Stimulated activated CD4-positive, alpha-beta T cell treated with anti-CD3 and anti-CD28 coated beads, Interleukin-1b, Interleukin-23, amount 100 ng/mL, for 1 hour (primary cell): ENCODE measurements around the gene AWAT2.

Experiments used
- DNase-seq, 2 donors: peaks; one replicate each; pipeline ENCODE4 v3.0.0-alpha.2; 2020; ENCODE audit warnings: low read depth in 2 of 2

The AWAT2 gene, protein sequence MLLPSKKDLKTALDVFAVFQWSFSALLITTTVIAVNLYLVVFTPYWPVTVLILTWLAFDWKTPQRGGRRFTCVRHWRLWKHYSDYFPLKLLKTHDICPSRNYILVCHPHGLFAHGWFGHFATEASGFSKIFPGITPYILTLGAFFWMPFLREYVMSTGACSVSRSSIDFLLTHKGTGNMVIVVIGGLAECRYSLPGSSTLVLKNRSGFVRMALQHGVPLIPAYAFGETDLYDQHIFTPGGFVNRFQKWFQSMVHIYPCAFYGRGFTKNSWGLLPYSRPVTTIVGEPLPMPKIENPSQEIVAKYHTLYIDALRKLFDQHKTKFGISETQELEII

DNA sequence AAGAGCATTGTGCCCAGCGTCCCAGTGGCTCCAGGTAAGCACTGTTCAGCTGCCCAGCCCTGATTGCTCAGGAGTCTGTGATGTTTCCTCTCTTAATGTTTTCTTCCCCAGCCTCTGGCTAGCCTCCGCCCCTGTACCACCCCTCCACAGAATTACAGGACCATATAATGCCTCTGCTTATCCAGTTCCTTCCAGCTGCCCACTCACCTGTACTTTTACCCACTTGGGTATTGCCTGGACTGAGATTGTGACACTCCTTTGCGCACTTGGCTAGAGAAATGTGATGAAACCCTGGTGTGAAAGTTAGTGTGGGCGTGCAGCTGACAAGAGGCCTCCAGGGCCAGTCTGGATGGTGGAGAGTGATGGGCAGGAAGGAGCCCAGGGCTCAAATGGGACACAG, at the start of gene AWAT2:
Gene AWAT2, minus strand, starts transcription at position 14 of the 400 bp plus-strand sequence. Its CDS starts 6 bp downstream, at position 8.
- DNase-seq, result no peak

DNA sequence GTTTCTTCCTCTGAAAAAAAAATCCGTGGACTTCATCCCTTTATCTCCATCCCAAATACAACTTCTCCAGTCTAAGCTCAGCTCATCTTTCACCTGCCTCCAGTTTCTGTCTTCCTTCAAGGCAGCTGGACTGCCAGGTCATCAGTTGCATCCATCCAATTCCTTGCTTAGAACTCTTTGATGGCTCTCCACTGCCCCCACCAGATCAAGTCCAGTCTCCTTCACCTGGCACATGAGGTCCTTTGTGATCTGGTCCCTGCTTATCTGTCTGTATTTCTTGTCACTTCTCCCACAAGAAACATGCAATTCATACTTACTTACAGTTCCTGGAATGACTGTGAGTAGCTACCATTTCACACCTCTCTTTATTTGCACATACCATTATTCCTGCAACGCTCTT, 46.3 kb upstream of the AWAT2 start:
- DNase-seq, result no peak

DNA sequence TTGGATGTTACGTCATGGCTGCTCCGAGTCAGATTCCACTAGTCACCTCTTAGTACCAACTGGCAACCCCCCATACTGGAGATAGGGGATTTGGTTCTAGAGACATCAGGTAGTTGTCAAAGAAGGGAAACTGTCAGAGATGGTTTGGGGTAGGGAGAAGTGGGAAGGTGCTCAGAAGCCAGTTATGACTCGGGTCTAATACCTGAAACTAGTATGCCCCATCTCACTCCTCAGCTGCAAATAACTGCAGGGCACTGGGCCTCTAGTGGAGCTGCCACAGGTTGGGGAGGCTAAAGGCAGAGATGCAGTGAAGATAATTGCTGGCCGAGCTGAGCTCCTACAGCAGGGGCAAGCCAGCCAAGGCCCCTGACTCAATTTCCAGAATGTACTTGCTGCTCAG, 42.5 kb upstream of the AWAT2 start:
- DNase-seq, result no peak

DNA sequence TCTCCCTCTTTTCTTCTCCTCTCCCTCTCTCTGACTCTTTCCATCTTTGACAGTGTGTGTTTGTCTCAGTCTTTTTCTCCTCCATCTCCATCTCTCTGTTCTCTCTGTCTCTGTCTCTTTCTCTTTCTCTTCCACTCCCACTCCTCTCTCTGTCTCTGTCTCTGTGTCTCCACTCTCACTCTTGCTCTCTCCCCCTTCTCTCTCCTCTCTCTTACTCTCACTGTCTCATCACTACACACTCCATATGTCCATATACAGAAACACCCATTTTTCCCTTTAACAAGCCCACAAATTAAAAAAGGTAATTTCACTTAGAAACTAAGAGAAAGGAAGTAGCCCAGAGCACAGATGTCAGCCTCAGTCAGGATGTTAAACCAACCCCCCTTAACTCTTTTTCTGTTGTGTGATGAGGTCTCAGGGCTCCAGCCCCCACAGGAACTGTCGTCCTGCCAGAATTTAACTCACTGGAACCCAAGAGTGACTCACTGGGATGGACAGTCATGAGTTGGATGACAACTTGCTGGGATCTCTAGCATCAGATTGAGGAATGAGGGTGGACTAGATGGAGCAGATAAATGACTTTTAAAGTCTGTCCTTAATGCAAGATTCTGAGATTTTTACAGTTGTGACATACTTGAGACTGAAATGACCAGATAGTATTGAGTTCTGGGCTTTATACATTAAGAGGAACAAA, 40.0 kb upstream of the AWAT2 start:
- no peak for DNase-seq

DNA sequence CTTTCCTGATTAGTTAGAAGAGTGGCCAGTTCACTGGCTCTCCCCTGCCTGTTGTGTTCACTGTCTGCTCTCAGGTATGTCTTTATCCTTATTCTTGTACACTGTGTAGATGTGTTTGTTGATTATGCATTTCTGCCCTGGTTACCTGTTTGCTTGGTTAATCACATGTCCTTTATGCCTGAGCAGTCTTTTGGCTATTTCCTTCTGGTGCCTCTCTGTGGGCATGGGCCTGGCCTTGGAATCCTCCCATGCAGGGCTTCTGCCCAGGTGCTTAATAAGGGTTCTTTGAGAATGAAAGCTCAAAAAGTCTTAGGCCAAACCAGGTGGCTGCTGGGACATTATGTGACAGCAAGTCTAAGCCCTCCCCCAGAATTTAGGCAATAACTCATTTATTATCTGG, 39.0 kb upstream of the AWAT2 start:
- no peak for DNase-seq

DNA sequence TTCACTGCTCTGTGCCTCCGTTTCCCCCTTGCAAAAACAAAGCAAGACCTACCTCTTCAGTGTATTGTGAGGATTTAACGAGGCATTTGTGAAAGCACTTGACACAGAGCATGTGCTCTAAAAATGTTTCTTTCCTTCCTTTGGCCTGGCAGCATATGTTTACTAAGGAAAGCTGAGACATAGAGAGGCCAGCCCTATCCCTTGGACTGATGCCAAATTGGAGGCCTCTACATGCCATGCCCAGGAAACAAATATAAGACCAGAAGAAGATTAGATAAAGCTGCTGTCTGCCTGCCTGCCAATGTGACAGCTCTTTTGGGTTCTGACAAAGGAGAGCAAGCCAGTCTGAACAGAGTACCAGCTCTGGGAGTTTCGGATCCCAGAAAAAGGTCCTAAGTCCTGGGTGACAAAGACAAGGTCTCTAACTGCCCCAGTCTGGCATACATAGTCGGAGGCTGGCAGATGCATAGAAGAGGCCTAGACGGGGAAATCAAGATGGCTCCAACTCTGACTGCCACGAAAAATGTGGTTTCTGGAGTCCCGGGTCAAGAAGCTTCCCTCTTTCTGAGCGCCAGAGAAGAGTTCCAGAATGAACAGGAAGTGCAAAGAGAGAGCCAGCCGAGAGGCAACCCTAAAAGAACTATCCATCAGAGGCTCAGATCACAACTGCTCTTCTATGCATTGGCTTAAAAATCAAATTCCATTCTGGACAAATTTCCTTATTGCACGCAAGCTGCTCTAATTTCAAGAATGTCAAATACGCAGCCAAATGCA, 38.3 kb upstream of the AWAT2 start:
- no peak for DNase-seq

DNA sequence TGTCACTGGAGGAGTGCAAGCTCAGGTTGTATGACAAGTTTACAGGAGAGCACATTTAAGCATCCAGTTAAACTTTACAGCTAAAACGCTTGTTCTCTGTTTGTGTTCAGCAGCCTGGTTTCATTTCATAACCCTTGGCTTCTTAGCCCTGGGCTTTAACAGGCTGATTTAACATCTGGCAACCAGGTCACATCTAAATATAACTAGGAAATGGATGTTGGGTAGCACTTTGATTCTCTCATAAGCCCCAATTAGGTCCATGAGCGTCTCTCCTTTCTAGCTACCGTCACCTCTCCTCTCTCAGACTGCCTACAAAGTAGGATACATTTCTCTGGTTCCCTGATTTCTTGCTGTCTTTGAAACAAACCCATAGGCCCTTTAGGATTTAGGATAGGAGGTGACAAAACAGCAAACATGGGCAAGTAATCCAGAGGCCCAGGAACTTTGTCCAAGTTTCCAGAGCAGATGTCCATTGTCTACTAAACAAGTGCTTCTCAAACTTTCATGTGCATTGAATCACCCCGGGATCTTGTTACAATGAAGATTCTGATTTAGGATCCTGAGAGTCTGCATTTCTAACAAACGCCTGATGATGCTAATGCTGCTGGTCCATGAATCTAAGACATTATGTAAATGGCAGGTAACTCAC, 35.0 kb upstream of the AWAT2 start:
- DNase-seq, result no peak

DNA sequence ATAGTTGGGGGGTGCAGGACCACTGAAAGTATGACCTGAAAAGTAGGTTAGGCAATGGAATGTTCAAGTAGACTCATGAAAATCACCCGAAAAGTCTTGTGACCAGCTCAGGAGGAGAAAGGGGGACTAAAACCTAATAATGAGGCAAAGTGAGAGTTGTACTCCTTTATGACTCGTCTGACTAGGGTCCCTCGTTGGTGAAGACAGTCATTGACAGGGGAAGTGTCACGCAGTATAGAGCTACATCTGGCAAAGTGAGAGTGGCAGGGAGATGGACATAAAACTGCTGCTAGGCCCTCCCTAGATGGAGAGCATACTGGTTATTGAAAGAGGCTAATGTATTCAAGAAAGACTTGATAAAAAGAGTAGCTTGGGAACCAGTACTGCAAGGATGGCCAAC, 33.0 kb upstream of the AWAT2 start:
- no peak for DNase-seq

DNA sequence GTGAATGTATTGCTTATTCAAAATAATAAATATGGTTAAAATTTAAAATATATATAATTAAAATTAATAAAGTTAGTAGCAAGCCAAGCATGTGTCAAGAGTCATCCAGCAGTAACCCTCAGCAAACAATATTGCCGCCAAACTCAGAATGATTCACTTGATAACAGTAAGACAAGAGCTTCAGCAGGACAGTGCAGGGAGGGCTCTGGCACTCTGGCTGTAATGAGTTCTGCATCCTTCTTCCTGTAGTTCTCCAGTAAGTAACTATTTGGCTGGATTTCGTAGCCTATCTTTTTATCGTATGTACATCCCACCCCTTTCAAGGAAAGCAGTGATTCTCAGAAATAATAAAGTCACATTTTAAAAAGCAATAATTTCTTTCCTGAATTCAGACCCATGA, 30.1 kb upstream of the AWAT2 start:
- DNase-seq, result no peak

DNA sequence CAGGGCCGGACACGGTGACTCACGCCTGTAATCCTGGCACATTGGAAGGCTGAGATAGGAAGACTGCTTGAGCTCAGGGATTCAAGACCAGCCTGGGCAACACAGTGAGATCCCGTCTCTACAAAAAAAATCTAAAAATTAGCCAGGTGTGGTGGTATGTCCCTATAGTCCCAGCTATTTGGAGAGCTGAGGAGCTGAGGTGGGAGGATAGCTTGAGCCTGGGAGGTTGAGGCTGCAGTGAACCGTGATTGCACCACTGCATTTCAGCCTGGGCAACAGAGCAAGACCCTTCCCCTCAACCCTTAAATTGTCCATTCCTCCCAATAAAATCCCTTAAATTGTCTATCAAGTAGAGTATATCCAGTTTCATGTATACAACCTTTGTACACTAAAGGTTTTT, 29.6 kb upstream of the AWAT2 start:
- DNase-seq, result no peak

DNA sequence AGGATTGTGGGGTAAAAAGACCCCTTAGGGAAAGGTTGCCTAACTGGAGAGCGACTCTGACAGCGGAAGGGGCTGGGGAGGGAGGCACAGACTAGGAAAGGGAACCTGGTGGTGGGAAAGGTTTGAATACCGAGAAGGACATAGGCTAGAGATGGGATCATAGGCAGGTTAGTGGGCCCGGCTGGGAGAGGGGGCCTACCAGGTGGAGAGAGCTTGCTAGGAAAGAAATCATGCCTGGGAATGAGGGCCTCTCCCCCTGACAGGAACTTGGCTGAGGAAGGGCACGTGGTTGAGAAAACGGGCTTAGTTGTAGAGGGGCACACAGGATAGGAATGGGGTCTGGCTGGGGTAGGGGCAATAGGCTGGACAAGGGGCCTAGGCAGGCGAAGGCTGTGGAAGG, 16.9 kb upstream of the AWAT2 start:
- no peak for DNase-seq

DNA sequence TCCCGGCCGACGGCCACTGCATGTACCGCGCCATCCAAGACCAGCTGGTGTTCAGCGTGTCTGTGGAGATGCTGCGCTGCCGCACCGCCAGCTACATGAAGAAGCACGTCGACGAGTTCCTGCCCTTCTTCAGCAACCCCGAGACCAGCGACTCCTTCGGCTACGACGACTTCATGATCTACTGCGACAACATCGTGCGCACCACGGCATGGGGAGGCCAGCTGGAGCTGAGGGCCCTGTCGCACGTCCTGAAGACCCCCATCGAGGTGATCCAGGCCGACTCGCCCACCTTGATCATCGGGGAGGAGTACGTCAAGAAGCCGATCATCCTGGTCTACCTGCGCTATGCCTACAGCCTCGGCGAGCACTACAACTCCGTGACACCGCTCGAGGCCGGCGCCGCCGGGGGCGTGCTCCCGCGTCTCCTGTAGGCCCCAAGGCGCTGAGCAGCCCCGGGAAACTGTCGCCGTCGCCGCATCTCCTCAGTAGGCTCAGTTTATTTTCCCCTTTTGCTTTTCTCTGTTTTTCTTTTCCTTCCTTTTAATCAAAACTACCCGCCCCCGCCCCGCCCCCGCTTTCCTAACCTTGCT, 13.3 kb upstream of the AWAT2 start:
- DNase-seq, result no peak

DNA sequence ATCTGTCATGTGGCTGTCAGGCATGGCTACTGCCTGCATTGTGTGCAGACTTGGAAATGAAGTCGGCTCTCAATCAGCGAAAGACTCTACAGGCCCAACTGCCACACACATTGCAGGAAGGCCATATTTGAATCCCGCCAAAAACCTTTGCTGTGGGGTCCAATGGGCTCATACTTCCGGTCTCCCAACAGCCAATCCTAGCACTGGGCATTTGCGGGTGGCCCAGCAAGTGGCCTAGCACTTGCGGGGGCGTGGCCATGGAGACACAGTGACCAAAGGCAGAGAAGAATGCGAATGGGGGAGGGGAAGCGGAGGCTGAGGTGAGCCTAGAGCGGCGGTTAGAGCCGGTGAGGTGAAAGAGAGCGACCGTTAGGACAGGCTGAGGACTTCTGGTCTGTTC, 12.3 kb upstream of the AWAT2 start, which contains the start of gene OTUD6A:
Gene OTUD6A, plus strand, starts transcription at position 382 of the 400 bp plus-strand sequence. CDS start 68 bp downstream, outside the sequence.
- DNase-seq, result no peak

DNA sequence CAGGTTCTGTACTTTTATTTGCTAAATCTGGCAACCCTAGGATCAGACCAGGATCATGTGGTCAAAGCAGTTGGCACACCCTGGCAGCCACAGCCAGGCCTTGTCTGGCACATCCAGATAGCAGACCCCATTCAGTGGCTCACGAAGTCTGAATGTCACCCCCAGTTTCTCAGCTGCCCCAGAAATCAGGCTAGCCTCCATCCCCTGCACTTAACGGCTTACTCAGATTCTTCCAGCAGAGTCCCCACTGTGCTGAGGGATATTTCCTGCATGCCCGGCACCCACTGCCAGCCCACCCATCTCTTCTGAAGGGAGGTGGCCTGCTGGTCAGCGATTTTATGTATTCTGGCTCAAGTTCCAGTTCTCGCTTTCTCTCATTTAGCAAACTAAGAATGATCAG, 4.7 kb upstream of the AWAT2 start:
- no peak for DNase-seq

DNA sequence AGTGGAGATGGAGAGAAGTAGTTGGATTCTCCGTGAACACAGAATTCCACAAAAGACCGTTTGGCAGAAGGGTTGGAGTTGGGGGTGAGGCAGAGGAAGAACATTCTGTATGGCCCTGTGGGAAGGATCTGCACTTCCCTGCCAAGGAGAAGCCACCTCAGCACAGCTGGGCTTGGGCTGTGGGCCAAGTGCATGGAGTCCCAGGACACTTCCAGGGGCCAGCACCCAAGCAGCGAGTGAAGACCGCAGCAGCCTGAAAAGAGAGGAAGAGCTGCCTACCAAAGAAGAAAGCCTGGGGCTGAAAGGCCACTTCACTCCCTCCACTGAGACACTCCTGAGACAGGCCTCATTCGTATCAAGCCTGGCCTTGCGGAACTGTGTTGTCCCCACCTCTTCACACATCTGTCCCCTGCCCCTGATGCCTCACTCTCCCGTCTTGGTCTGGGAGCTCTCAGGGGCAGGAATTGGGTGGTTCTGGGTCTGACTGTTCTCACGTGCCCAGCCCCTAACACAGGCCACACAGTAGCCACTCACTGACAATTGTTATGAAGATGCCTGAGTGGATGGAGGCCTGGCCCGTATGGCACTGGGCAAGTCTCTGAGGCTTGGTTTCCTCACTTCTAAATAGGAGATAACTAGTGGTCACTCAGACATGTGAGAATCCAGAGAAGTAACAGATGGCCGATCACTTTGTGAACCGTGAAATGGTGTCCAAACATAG, 3.3 kb upstream of the AWAT2 start:
- DNase-seq, result no peak

DNA sequence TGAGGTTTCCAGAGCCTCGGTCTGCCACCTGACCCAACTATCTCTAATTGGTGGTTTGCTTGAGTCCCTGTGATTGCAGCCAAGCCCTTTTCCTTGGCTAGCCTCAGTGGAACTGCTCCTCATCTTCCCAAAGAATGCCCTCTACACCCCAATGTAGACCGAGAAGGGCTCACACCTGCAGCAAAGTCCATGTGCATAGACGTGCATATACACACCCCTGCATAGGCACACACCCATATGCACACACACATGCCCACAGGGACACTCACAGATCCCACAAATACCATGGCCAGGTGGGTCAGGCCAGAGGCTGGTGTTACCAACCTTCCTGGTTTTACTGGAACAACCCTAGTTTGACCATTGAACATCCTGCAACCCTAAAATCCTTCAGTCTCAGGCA, 332 bp downstream of the AWAT2 start:
- no peak for DNase-seq

DNA sequence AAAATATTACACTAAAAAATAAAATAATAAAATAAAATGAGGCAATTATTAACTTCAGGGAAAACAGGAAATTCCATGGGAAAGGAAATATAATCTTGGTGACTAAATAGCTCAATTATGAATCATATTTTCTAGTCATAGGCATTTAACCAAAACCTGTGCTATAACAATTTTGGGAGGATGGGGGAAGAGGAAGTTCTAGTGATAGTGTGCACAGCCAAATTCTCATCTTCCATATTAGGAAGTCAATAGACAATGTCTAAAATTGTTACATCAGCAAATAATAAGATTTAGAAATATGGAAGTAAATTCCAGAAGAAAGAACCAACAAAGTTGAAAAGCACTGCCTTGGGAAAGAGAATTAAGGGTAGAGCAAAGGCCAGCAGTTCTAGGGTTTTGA, 2.8 kb downstream of the AWAT2 start:
- no peak for DNase-seq

DNA sequence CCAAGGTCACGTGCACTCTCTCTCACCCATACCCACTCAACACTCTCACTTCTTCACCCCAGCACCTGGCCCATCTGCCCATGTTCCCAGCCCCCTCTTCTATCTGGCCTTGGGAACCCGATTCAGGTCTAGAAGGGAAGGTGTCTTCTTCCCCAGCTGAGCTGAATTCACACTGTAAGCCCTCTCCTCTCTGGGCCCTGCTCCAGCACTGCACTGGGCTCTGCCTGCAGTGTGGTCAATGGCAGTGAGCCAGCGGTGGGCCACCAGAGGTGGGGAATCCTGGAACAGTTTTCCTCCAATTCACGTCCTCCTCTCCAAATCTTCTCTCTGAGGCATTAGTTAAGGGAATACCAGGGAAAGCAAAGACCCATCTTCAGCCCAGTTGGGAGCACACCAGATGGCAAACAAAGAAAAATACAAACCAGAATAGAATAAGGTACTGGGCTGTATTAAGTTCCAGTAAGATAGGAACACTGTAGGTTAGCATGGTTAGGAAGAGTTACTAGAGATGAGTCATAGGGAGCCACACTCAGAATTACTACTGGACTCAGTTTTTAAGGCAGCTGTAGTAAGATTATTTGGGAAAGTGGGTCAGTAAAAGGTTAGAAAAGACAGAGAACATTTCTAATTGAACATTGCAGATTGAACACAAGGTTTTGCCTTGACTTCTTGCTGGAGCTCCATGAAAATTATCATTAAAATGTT, 5.0 kb downstream of the AWAT2 start:
- DNase-seq, result no peak

DNA sequence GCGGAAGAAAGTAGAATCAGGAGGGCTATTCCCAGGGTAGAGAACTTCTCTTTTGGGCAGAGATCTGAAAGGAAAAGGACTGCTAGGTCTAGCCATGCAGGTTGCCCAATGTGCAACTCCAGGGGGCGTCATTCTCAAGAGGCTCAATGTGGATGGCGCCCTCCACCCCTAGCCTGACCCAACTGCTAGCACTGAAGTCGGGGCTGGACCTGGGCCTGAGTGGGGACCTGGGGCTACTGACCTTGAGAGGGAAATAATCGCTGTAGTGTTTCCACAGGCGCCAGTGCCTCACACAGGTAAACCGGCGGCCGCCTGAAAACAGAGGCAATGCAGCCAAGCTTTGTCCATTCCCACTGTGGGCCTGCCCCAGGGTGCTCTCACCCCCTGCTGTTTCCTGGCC, 6.1 kb downstream of the AWAT2 start:
- DNase-seq, result no peak
